CD4-positive, alpha-beta T cell treated with Interleukin-15 for 4 hours (primary cell): ENCODE measurements around the gene ZMPSTE24.

Experiments
- DNase-seq: peaks from one replicate; pipeline ENCODE4 v3.0.0-alpha.2; 2020; ENCODE audit warnings: low spot score

The ZMPSTE24 gene

DNA sequence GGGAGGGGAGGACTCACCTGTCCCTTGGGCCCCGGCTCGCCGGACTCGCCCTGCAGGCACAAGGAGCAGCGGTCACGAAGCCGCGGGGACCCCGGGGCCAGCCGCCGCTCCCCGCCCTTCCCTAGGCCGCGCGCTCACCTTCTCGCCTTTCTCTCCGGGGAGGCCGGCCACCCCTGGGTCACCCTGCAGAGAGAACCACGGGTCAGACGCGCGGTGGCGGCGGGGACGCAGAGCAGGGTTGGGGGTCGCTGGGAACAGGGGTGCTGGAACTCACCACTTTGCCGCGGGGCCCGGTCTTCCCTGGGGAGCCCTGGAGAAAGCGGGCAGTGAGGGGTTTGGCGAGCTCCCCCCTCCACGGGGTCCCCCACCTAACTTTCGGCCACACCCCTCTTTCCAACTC, 45.8 kb downstream of the ZMPSTE24 start:
- DNase-seq = no peak

- no peak for DNase-seq
Observed at GRCh38 chr1:40305451-40305850, 47.4 kb downstream of the ZMPSTE24 start.

- DNase-seq = no peak
Observed at GRCh38 chr1:40305871-40306270, 47.8 kb downstream of the ZMPSTE24 start.

- no peak for DNase-seq
Observed at GRCh38 chr1:40306296-40306695, 48.3 kb downstream of the ZMPSTE24 start.

GRCh38 chr1:40307186-40307585, 49.1 kb downstream of the ZMPSTE24 start:
- DNase-seq = no peak

GRCh38 chr1:40308036-40308727, 50.1 kb downstream of the ZMPSTE24 start:
- no peak for DNase-seq

GRCh38 chr1:40309374-40310128, 51.5 kb downstream of the ZMPSTE24 start:
- no peak for DNase-seq

DNA sequence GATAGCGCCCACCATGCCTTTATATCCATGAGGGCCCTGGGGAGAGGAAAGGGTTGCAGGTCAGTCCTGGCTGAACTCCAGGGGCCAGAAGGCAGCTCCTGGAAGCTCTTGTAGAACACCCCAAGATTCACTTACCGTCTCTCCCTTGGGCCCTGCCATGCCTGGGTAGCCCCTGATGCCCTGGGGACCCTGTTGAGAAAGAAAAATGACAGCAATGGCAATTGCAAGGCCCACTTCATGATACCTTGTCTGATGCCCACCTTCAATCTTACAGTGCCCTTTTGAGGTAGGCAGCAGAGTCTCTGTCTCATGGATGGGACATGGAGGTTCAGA, 52.1 kb downstream of the ZMPSTE24 start:
- no peak for DNase-seq

- DNase-seq = no peak
Observed at GRCh38 chr1:40310983-40311642, 53.1 kb downstream of the ZMPSTE24 start.

DNA sequence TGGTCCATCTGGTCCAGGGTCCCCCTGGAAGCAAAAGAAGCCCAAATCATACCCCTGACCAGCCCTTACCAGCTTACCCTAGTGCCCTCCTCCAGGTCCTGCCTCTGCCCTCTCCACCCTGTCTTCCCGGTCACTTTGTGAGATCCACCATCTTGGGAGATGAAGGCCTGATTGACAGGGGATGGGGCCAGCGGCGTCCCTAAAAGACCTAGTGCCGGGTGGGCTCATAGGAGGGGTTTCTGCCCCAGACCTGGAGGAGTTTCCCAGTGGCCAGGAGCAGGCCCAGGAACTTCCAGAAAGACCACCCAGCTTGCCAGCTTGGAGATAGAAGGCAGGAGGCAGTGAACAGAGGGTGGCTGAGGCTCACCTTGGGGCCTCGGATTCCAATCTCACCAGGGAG, 53.7 kb downstream of the ZMPSTE24 start:
- no peak for DNase-seq

- peak; percentile 20 for DNase-seq
Observed at GRCh38 chr1:40312238-40313205, 54.5 kb downstream of the ZMPSTE24 start.

- DNase-seq = no peak
Observed at GRCh38 chr1:40313329-40313957, 55.4 kb downstream of the ZMPSTE24 start.

DNA sequence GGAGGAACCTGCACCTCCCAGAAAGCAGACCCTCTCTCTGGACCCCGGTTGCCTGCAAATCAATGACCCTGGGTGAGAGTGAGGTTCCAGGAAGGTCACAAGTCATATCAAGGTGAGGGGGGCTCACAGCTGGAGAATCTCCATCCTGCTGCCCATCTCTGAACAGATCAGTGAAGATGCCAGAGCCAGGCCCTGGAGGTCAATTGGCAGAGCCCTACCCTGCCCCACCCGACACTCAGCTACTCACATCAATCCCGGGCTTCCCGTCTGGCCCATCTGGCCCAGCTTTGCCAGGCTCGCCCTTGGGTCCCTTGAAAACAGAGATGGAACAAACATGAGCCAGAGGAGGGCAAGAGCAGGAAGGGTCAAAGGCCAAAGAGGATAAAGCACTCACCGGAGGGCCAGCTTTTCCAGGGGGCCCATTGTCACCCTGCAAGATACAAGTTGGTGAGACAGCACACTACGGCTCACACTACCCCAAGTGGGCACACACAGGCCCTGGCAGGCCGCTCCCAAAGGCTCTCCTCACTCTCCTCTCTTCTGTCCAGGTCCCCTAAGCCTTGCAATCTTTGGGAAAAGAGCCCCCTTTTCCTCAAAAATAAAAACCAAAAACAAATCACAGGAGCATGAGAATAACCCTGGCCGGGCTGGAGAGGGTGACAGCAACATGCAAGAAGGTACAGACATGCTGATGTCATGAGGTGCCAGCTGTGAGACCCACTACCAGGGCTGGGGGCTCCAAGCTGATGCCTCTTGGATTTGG, 56.1 kb downstream of the ZMPSTE24 start:
- no peak for DNase-seq

DNA sequence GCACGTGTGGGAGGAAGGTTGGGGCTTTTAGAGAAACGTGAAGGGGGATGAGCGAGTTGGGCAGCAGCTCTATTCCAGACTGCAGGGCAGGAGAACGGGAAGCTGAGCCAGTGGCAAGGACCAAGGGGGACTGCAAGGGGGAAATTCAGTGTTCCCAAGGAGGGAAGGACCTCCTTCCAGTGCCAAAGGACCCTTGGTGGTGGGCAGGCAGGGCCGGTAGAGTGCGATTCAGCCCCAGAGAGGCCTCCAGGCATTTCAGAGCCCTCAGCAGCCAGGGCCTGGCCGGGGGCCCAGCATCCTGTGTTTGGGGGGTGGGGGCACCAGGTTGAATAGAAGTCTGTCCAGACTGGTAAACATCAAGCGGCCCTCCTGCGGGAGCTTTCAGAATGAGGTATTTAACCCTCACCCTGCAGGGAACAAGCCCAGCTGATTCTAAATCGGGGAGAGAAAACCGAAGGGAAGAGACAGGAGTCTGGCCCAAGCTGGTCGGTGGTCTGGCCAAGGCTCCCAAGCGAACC, 56.7 kb downstream of the ZMPSTE24 start:
- no peak for DNase-seq

DNA sequence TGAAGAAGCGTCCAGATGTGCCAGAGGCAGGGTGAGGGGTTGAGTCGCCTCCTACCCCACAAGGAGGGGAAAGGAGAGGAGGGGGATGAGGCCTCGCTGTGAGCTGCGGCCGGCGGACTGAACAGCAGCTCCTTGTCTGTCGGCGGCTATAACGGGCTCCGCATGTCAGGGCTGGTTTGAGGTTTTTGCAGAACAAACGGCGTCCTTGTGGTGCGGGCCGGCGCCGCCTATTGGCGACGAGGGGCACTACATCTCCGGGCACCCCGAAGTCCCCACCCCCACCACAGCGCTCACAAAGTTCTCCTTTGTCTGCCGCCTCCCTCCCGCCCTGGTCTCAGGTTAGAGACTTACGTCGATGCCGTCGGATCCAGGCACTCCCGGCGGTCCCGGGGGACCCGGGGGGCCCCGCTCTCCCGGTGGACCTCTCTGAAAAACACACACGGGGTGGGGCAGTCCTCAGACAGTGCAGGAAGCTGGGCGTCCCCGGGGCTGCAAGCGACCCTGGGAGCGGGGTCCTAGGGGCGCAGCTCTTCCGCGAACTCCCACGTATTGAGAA, 57.3 kb downstream of the ZMPSTE24 start:
- peak; percentile 85 for DNase-seq

GRCh38 chr1:40315795-40316594, 58.0 kb downstream of the ZMPSTE24 start:
- peak; percentile 13 for DNase-seq

DNA sequence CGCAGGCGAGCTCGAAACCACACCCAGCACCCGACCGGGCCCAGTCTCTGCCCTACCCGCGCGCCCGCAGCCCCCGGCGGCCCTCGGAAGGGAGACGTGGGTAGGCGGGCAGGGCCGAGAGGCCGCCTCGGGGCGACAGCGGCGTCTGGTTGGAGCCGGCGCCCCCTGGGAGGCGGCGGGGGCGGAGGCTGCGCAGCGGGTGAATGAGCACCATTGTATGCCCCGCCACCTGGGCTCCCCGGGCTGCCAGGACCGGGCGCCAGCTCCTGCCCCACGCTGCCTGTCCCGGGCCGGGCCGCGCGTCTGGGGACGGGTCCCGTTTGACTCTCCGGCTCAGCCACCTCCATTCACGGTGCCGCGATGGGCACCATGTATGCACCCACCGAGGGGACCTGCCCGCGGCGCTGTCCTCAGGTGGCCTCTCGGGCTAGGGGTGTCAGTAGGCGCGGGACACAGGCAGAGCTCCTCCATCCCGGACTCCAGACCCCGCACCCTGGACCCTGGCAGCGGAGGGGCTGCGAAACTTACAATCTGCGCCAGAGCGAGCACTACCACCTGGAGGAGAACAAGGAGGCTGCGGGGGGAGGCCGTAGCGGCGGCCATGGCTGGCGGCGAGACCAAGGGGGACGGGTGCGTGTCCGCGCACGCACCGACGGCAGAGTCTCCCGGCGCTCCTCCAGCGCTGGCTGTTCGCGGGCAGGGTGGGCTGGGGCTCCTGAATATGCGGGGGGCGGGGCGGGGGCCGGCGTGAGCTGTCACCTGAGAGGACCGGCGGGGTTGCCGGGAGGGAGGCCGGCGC, 58.8 kb downstream of the ZMPSTE24 start, which contains the start of gene COL9A2:
Gene COL9A2, minus strand, starts transcription at position 692 of the 799 bp plus-strand sequence. Its CDS starts 89 bp downstream, at position 603.
- peak; percentile 56 for DNase-seq

GRCh38 chr1:40317394-40318074, 59.5 kb downstream of the ZMPSTE24 start:
- no peak for DNase-seq
